Immature natural killer cell (primary cell): ENCODE data around the gene ALOX15. TPM values are rescaled to one million over a fixed set of nuclear protein-coding genes. Genes with fewer than 3 reads are reported as not detected.
"Not testable (repeated sequence)": the region's sequence is repeated elsewhere in the genome, so short reads cannot be mapped to it uniquely, and the experiment has no call there.

Source experiments
- DNase-seq, 3 donors: peaks; one replicate each; pipeline ENCODE4 v3.0.0; 2022; ENCODE audit warnings: mixed read lengths in 1 of 3
- H3K27ac Mint-ChIP-seq, 6 donors: one replicate each; pipeline ENCODE4 v1.8.0; 2020; ENCODE audit warnings: mixed read lengths in 6 of 6, mild to moderate bottlenecking in 5 of 6, inconsistent platforms in 4 of 6, moderate library complexity in 3 of 6
- H3K27me3 Mint-ChIP-seq, 3 donors: one replicate each; pipeline ENCODE4 v1.8.0; 2020 to 2021; ENCODE audit warnings: low read depth in 3 of 3, mild to moderate bottlenecking in 3 of 3, mixed read lengths in 3 of 3, moderate library complexity in 3 of 3, inconsistent platforms in 1 of 3
- H3K36me3 Mint-ChIP-seq, 3 donors: one replicate each; pipeline ENCODE4 v1.8.0; 2020; ENCODE audit warnings: mixed read lengths in 3 of 3, inconsistent platforms in 2 of 3, mild to moderate bottlenecking in 2 of 3
- H3K4me1 Mint-ChIP-seq, 2 donors: one replicate each; pipeline ENCODE4 v1.8.0; 2020; ENCODE audit warnings: inconsistent platforms in 2 of 2, mild to moderate bottlenecking in 2 of 2, mixed read lengths in 2 of 2, moderate library complexity in 1 of 2
- H3K4me3 Mint-ChIP-seq, 5 donors: one replicate each; pipeline ENCODE4 v1.8.0; 2020; ENCODE audit warnings: mild to moderate bottlenecking in 5 of 5, mixed read lengths in 5 of 5, inconsistent platforms in 3 of 5, moderate library complexity in 3 of 5
- H3K9me3 Mint-ChIP-seq, 6 donors: one replicate each; pipeline ENCODE4 v1.8.0; 2020; ENCODE audit warnings: mild to moderate bottlenecking in 6 of 6, mixed read lengths in 6 of 6, inconsistent platforms in 4 of 6, moderate library complexity in 3 of 6
- polyA plus RNA-seq, 3 donors: library from polyadenylated mRNA; unstranded; fragments of 300-500 nt; fragmentation: Illumina TruSeq; gene quantifications; one replicate each; pipeline ENCODE4 v1.2.3, GENCODE V29; 2021

Gene ALOX15
- polyA plus RNA-seq, 3 donors from 2014 or later = not detected

DNA sequence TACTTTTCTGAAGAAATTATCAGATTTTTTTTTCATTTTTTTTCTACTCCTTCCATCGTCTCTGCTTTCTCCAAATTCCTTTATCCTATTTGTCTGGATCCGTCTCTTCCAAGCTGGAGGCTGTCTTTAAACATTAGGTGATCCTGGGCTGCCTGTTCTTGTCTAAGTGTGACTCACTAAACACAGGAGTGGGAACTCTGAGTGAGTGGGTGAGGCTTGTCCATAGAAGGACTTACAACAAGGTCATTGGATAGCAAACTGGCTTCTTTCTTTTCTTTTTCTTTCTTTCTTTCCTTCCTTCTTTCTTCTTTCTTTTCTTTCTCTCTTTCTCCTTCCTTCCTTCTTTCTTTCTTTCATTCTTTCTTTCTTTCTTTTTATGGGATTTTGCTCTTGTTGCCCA, 18.2 kb downstream of the ALOX15 start:
- Mint-ChIP-seq H3K4me1 (no peaks in the 10 kb centered on the region), H3K36me3 (no peaks in the 10 kb centered on the region), H3K9me3 (no peaks in the 10 kb centered on the region), H3K27ac (no peak overlapping the region), H3K27me3 (peaks cover 2 to 14% (median 3%) of the 10 kb centered on the region in 3 donors), H3K4me3 (no peak overlapping the region)
- no peak for DNase-seq

DNA sequence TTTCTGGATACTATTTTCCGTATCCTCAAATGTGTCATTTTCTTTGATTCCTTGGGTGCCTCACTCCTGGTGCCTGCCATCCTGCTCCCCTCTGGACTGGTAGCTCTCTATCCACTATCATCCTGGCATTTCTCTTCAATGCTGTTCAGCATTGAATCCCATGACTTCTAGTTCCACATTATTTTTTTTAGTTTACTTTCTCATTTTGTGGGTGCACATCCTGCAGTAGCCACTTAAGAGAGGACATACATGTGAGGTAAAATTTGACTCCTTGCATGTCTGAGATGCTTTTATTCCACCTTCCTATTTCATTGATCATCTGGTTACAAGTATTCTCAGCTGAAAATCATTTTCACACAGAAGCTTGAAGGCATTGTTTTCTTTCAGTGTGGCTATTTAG, 19.1 kb downstream of the ALOX15 start:
- H3K4me1 Mint-ChIP-seq = no peaks in the 10 kb centered on the region
- H3K27me3 Mint-ChIP-seq = peaks cover 2 to 12% (median 4%) of the 10 kb centered on the region in 3 donors
- DNase-seq = no peak
- H3K9me3 Mint-ChIP-seq = no peaks in the 10 kb centered on the region
- no peak overlapping the region for H3K4me3 Mint-ChIP-seq
- no peaks in the 10 kb centered on the region for H3K36me3 Mint-ChIP-seq
- H3K27ac Mint-ChIP-seq = no peak overlapping the region

DNA sequence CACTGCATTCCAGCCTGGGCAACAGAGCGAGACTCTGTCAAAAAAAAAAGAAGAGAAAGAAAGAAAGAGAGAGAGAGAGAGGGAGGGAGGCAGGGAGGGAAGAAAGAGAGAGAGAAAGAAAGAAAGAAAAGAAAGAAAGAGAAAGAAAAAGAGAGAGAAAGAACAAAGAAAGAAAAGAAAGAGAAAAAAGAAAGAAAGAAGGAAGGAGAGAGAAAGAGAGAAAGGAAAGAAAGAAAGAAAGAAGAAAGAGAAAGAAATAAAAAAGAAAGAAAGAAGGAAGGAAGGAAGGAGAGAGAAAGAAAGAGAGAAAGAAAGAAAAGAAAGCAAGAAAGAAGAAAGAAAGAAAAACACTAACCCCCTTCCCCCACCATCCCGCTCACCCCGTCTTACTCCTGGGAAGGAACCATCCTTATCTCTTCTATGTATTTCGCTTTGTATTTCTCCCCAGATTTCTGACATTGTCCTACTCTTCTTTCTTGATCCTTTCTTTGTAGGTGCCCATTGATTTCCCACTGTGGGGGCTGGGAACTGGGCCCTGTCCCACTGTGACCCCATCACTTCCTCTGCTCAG, 20.9 kb downstream of the ALOX15 start:
- Mint-ChIP-seq H3K4me3 (no peak overlapping the region), H3K27ac (no peak overlapping the region), H3K36me3 (no peaks in the 10 kb centered on the region), H3K4me1 (no peaks in the 10 kb centered on the region), H3K9me3 (no peaks in the 10 kb centered on the region), H3K27me3 (peaks cover 4 to 8% (median 4%) of the 10 kb centered on the region in 3 donors)
- no peak for DNase-seq

DNA sequence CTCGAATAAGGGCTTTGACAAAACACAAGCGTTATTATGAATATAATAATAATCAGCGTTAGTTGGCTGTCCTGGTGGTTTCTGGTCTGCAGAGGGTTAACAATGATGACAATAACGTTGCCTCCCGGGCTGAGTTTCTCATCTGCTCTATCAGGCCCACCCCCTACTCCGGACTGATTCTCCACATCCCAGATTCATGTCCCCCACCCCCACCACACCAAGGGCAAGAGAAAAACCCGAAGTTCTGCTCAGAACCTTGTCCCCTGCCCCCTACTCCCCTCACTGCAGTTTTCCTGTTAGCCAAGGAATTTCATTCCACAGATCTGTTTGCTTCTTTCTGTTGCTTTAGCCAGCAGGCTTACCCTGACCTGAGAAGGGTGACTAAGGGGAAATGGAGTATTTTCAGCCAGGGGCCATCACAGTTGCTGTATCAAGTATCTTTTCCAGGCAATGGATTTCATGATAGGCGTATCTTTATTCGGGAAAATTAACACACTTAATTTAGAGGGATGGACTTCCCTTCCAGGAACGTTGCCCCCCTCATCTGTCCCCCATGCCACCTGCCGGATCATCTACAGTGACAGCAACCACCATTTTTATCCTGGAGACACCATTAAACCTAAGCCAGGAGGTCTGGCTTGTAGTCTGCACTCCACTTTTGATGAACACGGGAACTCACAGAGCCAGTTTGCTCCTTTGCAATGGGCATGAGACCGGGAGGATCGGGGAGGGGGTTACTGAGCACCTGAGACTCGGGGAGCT, 23.7 kb downstream of the ALOX15 start:
- DNase-seq = no peak
- Mint-ChIP-seq H3K27me3 (peaks cover 0 to 6% (median 4%) of the 10 kb centered on the region in 3 donors), H3K9me3 (no peaks in the 10 kb centered on the region), H3K4me3 (peak overlapping the region in 1 of 5 donors; percentile 27), H3K27ac (no peak overlapping the region), H3K36me3 (no peaks in the 10 kb centered on the region), H3K4me1 (no peaks in the 10 kb centered on the region)

DNA sequence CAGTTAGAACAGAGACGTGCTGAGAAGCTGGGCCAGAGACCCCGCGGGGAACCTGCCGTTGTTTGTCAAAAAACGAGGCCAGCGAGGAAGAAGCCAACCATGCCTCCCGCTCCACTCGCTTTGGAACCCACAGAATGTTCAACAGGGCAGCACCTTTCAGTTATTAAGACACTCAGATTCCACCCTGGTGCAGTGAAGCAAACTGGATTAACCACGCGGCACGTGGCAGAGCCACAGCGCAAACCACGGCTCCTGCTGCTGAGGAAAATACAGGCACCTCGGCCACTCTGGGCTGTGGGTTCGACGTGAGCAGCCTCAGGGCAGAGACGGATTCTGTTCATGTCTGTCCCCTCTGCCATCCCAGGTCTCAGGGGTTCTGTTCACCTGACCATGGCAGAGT, 24.4 kb downstream of the ALOX15 start:
- H3K4me3 Mint-ChIP-seq = no peak overlapping the region
- H3K9me3 Mint-ChIP-seq = no peaks in the 10 kb centered on the region
- H3K27ac Mint-ChIP-seq = no peak overlapping the region
- peaks cover 0 to 6% (median 4%) of the 10 kb centered on the region in 3 donors for H3K27me3 Mint-ChIP-seq
- no peaks in the 10 kb centered on the region for H3K36me3 Mint-ChIP-seq
- H3K4me1 Mint-ChIP-seq = no peaks in the 10 kb centered on the region
- no peak for DNase-seq

DNA sequence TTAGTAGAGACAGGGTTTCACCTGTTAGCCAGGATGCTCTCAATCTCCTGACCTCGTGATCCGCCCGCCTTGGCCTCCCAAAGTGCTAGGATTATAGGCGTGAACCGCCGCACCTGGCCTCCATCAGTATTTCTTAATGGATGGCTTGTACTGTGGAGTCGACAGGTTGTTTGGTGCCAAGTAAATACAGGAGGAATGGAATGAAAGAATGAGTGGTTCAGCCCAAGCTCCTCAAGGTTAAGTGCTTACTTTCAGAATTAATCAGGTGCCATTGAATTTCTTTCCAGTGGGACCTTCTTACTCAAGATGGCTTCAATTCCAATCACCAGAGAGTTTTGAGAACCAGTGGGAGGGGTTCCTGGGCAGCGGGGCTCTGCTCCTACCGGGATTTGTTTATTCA, 25.0 kb downstream of the ALOX15 start:
- no peaks in the 10 kb centered on the region for H3K9me3 Mint-ChIP-seq
- H3K27me3 Mint-ChIP-seq = peaks cover 0 to 6% (median 4%) of the 10 kb centered on the region in 3 donors
- no peaks in the 10 kb centered on the region for H3K4me1 Mint-ChIP-seq
- H3K27ac Mint-ChIP-seq = no peak overlapping the region
- no peak for DNase-seq
- no peak overlapping the region for H3K4me3 Mint-ChIP-seq
- no peaks in the 10 kb centered on the region for H3K36me3 Mint-ChIP-seq

DNA sequence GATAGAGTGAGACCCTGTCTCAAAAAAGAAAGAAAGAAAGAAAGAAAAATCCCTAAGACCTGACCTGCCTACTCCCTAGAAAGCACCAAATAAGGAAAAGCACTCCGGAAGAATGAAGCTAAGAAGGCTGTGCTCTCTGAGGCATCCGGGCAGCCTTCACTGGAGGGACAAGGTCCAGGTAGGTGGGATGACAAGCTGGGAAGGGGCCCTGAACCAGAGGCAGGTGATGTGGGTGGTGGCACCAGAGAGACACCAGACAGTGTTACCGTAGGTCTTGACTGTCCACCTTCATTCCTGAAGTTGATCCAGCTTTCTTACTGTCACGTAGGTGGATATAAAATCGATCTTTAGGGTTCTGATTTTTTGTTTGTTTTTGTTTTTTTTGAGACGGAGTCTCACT, 30.8 kb downstream of the ALOX15 start:
- Mint-ChIP-seq H3K27ac (no peak overlapping the region), H3K4me3 (no peak overlapping the region)

DNA sequence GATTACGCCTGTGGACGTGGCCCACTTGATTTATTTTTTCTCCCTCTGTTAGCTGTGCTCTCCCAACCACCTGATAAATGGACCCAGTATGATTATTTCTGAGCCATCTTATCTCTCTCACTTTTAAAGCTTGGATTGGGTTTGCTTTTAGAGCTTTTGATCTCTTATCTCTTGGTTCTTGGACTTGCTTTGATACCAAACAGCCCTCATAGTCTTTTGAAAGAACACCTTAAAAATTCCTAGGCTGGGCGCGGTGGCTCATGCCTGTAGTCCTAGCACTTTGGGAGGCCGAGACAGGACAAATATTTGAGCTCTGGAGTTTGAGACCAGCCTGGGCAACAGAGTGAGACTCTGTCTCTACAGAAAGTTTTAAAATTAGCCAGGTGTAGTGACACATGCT, 31.3 kb downstream of the ALOX15 start:
- Mint-ChIP-seq H3K4me3 (no peak overlapping the region), H3K27me3 (peaks cover 2 to 8% (median 6%) of the 10 kb centered on the region in 3 donors), H3K27ac (no peak overlapping the region), H3K9me3 (no peaks in the 10 kb centered on the region), H3K4me1 (no peaks in the 10 kb centered on the region), H3K36me3 (no peaks in the 10 kb centered on the region)
- no peak for DNase-seq

More for the DNA sequence above, 30.8 kb downstream of the ALOX15 start:
- no peaks in the 10 kb centered on the region for H3K4me1 Mint-ChIP-seq
- no peaks in the 10 kb centered on the region for H3K36me3 Mint-ChIP-seq
- no peaks in the 10 kb centered on the region for H3K9me3 Mint-ChIP-seq
- H3K27me3 Mint-ChIP-seq = peaks cover 2 to 8% (median 8%) of the 10 kb centered on the region in 3 donors
- DNase-seq = no peak

DNA sequence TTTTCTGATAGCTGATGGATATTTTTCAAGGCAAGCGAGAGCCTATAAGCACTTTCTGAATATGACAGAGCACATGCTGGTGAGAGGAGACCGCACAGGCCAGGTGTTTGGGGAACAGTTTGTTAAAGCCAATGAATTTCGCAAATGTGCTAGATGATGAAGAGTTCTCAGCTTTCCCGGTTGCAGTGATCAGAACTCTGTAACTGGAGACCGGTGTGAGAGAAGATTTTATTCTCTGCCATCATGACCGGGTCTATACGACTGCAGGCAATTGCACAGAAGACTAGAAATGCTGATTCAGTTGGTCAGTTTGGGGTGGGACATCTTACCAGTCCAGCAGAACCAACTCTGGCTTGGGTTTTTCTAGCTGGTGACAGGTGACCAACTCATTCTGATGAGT, 31.7 kb downstream of the ALOX15 start:
- H3K27ac Mint-ChIP-seq = no peak overlapping the region
- no peak for DNase-seq
- H3K9me3 Mint-ChIP-seq = no peaks in the 10 kb centered on the region
- peaks cover 2 to 8% (median 6%) of the 10 kb centered on the region in 3 donors for H3K27me3 Mint-ChIP-seq
- no peaks in the 10 kb centered on the region for H3K36me3 Mint-ChIP-seq
- no peak overlapping the region for H3K4me3 Mint-ChIP-seq
- no peaks in the 10 kb centered on the region for H3K4me1 Mint-ChIP-seq

DNA sequence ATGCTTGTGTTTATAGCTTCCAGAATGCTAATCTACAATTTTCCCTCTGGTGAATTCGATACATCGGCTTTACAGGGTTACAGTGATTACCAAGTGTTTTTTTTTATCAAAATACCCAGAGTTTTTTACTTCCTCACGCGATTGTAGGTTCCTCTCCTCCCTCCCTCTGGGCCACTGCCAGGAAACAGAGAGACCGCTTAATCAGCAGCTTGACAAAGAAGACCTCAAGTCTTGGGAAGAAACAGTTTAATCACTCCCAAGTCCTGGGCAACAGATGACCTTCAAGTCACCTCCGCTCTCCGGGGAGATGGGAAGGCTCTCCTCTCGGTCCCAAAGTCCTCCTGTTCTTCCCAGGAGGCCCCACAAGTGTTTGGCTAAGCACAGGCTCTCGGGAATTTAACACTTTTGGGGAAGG, 33.7 kb downstream of the ALOX15 start:
- DNase-seq = no peak
- no peaks in the 10 kb centered on the region for H3K4me1 Mint-ChIP-seq
- no peak overlapping the region for H3K4me3 Mint-ChIP-seq
- no peak overlapping the region for H3K27ac Mint-ChIP-seq
- no peaks in the 10 kb centered on the region for H3K9me3 Mint-ChIP-seq
- H3K27me3 Mint-ChIP-seq = peaks cover 2 to 8% (median 6%) of the 10 kb centered on the region in 3 donors
- H3K36me3 Mint-ChIP-seq = no peaks in the 10 kb centered on the region

DNA sequence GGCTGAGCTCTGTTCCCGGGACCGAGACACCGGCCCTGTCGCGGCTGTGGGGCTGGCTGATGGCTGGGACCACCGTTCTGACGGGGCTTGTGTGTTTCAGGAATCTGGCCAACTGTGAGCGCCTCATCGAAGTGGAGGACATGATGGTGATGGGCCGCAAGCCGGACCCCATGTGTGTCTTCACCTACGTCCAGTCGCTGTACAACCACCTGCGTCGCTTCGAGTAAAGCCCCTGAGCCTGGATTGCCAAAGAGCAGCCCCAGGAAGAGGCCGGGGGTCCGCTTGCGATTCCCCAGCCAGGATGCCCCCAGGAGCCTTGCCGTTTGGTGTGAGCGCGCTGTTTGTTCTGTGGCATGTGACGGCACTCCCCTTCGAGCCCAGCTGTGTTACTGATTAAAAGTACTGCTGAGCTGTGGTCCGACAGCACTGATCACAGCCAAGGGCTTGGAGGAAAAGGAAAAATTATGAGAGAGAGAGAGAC, 34.2 kb downstream of the ALOX15 start:
- no peaks in the 10 kb centered on the region for H3K4me1 Mint-ChIP-seq
- H3K9me3 Mint-ChIP-seq = no peaks in the 10 kb centered on the region
- no peaks in the 10 kb centered on the region for H3K36me3 Mint-ChIP-seq
- H3K4me3 Mint-ChIP-seq = no peak overlapping the region
- peaks cover 2 to 8% (median 6%) of the 10 kb centered on the region in 3 donors for H3K27me3 Mint-ChIP-seq
- H3K27ac Mint-ChIP-seq = no peak overlapping the region
- DNase-seq = no peak

DNA sequence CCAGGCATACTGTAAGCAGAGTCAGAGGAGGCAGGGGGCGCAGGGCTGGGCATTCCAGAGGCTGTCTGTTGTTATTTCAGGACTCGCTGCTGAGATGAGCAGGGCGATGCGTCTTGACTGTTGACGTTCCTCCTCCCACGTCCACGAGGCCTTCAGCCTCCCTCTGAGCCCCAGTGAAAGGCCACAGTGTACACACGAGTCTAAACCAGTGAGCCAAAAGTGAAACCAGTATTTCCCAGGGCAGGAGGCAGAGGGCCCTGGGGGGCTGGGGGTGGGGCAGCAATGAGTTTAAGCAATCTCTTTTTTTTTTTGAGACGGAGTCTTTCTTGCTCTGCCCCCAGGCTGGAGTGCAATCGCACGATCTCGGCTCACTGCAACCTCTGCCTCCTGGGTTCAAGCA, 35.7 kb downstream of the ALOX15 start:
- Mint-ChIP-seq H3K27ac (no peak overlapping the region), H3K36me3 (no peaks in the 10 kb centered on the region), H3K4me3 (no peak overlapping the region), H3K9me3 (no peaks in the 10 kb centered on the region), H3K27me3 (peaks cover 0 to 7% (median 4%) of the 10 kb centered on the region in 3 donors), H3K4me1 (no peaks in the 10 kb centered on the region)
- no peak for DNase-seq

DNA sequence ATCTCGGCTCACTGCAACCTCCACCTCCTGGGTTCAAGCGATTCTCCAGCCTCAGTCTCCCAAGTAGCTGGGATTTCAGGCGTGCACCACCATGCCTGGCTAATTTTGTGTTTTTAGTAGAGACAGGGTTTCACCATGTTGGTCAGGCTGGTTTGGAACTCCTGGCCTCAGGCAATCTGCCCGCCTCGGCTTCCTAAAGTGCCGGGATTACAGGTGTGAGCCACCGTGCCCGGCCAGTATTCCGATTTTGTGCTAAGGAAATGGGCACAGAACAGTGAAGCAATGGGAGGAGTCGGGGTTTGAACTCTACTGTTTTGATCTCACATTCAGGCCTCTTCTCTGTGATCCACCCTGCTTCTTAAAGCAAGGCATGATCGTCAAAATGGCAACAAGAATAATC, 36.7 kb downstream of the ALOX15 start:
- DNase-seq, H3K27ac Mint-ChIP-seq, H3K4me1 Mint-ChIP-seq, H3K4me3 Mint-ChIP-seq, H3K27me3 Mint-ChIP-seq, H3K36me3 Mint-ChIP-seq, H3K9me3 Mint-ChIP-seq: not testable (repeated sequence)

DNA sequence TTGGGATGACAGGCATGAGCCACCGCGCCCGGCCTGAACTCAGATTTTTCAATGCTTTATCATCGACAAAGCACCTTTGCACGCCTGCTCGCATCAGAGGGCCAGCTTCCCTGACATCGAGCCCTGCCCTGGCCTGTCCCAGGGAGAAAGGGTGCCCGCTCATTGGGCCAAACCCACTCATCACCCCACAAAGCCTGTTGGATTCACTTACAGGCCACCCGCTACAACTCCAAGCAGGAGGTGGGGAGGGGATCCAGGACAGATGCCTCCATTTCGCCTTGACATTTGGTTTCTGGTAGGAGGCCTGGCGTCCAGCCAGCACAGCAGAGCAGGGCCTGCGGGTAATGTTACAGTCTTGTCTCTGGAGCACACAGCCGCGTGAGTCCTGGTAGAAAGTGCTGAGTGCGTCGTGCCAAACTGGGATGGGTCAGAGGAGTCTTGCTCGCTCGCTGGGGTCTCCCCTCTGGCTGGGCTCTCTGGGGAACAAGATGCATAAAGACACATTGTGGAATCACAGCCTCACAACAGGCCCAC, 37.3 kb downstream of the ALOX15 start:
- no peak for DNase-seq
- H3K9me3 Mint-ChIP-seq = no peaks in the 10 kb centered on the region
- H3K36me3 Mint-ChIP-seq = no peaks in the 10 kb centered on the region
- no peak overlapping the region for H3K27ac Mint-ChIP-seq
- no peak overlapping the region for H3K4me3 Mint-ChIP-seq
- H3K27me3 Mint-ChIP-seq = peaks cover 3 to 6% (median 5%) of the 10 kb centered on the region in 3 donors
- no peaks in the 10 kb centered on the region for H3K4me1 Mint-ChIP-seq
